HG02981 (cell line): Measurements from ENCODE around the gene KLHDC3.
"Not testable (repeated sequence)": the region's sequence is repeated elsewhere in the genome, so short reads cannot be mapped to it uniquely, and the experiment has no call there.

ENCODE experiments used
- ATAC-seq: cut with Tn5 transposase; IDR thresholded peaks from one replicate; pipeline ENCODE4 v1.9.1; 2021; ENCODE audit warnings: mild to moderate bottlenecking, moderate library complexity; ENCODE audit not compliant: unreplicated experiment

Gene KLHDC3

DNA sequence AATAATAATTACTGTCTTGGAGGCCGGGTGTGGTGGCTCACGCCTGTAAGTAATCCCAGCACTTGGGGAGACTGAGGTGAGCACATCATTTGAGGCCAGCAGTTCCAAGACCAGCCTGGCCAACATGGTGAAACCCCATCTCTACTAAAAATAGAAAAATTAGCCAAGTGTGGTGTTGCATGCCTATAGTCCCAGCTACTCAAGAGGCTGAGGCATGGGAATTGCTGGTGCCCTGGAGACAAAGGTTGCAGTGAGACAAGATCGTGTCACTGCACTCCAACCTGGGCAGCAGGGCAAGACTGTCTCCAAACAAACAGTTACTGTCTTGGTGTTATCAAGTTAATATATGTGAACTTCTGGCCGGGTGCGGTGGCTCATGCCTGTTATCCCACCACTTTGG lies 12.3 kb downstream of the KLHDC3 start:
- no peak for ATAC-seq

- no peak for ATAC-seq
Observed at GRCh38 chr6:43029120-43029519, 15.1 kb downstream of the KLHDC3 start.

DNA sequence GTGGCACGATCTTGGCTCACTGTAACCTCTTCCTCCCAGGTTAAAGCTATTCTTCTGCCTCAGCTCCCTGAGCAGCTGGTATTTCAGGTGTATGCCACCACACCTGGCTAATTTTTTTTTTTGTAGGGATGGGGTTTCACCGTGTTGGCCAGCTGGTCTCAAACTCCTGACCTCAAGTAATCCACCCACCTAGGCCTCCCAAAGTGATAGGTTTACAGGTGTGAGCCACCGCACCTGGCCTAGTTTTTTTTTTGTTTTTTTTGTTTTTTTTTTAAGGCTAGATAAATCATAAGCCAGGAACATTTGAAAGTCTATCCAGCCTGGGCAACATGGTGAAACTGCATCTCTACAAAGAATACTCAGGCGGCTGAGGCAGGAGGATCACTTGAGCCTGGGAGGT lies 18.3 kb downstream of the KLHDC3 start:
- ATAC-seq: no peak

DNA sequence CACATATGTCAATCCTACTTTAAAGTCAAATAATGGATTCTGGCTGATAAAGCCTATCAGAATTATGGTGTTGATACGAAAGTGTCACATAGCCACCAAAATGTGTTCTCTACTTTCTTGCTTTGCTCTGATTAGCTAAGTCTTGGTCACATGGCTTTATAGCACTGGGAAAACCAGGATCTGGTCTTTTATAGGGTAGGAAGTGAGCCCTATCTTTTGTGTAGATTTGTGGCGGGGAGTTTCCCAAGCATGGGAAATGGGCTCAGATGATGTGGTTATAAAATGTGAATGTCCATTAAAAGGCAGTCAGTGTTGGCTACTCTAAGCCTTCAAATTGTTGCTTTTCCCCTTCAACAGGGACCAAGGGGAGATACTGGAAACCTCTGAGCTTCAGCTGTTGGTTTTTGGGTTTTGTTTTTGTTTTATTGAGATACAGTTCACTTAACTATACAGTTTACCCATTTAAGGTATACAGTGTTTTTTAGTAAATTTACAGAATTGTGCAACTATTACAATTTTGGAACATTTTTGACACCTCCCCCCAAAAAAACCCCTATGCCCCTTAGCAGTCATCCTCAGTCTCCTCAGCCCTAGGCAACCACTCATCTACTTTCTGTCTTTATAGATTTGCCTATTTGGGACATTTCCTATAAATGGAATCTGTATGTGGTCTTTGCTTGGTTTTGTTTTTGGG lies 19.6 kb downstream of the KLHDC3 start:
- ATAC-seq: no peak

- ATAC-seq: no peak
Observed at GRCh38 chr6:43034190-43034525, 20.1 kb downstream of the KLHDC3 start.

- ATAC-seq: no peak
Observed at GRCh38 chr6:43035495-43036194, 21.6 kb downstream of the KLHDC3 start.

DNA sequence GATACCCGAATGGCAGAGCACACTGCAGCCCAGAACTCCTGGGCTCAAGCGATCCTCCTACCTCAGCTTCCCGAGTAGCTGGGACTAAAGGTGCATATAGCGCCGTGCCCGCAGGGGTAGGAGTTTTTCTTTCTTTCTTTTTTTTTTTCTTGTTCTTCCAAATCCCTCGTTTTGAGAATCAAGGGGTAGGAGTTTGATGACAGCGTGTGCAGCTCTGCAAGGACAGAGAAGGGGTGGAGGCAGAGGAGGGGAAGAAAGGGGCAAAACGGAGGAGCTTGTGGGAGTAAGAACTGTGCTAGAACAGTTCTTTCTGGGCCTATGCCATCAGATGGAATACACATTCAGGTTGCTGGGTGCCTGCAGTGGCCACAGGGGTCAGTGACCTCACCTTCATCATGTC lies 22.7 kb downstream of the KLHDC3 start:
- ATAC-seq: no peak

- no peak for ATAC-seq
Observed at GRCh38 chr6:43037197-43037596, 23.1 kb downstream of the KLHDC3 start.

- no peak for ATAC-seq
Observed at GRCh38 chr6:43037706-43038105, 23.7 kb downstream of the KLHDC3 start.

GRCh38 chr6:43038727-43039126 lies 24.7 kb downstream of the KLHDC3 start:
- no peak for ATAC-seq

- ATAC-seq: no peak
Observed at GRCh38 chr6:43040542-43041257, 26.7 kb downstream of the KLHDC3 start.

- ATAC-seq: not testable (repeated sequence)
Observed at GRCh38 chr6:43041475-43041874, 27.4 kb downstream of the KLHDC3 start.

GRCh38 chr6:43043310-43043709 lies 29.3 kb downstream of the KLHDC3 start:
- ATAC-seq: no peak

DNA sequence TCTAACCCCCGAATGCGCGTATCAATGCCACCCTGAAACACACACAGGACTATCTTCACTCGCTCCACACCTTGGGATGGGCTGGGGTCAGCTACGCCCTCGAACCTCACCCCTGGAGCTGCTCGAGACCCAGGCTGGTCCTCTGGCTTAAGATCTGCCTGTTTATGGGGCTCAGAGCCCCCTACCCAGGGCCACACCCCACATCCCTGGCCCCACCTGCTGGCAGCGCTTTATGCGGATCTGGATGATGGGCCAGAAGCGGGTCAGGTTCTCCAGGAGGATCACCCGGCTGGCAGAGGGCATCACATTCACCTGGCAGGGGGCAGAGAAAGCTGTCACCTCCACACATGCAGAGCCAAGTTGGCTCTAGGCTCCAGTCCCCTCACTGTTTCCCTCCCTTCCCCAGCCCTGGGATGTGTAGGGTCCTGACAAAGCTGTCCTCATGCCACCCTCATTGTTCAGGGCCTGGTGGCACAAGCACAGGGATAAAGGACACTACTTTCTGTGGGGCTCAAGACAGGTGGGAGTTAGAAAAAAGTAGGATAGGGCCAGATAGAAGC lies 31.4 kb downstream of the KLHDC3 start:
- no peak for ATAC-seq

DNA sequence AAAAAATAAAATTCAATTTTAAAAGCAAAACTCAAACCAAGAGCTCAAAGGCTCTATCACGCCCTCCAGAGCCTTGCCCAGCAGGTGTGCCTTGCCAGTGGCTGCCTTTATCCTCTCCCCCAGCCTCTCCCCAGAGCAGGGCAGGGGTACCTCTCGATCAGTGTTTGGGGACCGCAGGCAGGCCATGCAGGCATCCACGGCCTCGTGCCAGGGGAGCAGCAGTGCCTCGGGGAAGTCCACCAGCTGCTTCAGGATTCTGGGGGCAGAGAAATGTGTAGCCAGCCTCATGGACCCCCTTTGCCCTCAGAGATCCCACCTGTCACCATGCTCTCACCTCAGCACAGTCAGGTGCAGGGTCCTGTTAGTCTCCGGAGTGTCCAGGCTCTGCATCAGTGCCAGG lies 33.9 kb downstream of the KLHDC3 start:
- no peak for ATAC-seq

- ATAC-seq: no peak
Observed at GRCh38 chr6:43050981-43051380, 36.9 kb downstream of the KLHDC3 start.

- no peak for ATAC-seq
Observed at GRCh38 chr6:43052225-43052841, 38.3 kb downstream of the KLHDC3 start.

- peak; percentile 14 for ATAC-seq
Observed at GRCh38 chr6:43052842-43053544, 38.9 kb downstream of the KLHDC3 start.

GRCh38 chr6:43053545-43054205 lies 39.6 kb downstream of the KLHDC3 start, which contains the start of gene CUL7:
Gene CUL7, minus strand, starts transcription at chr6:43053851. Its CDS starts 1,063 bp downstream, at chr6:43052788.
- peak; percentile 90 for ATAC-seq
